HG03175 (cell line): ENCODE data around the gene RBMS3.
"Not testable (repeated sequence)": the region's sequence is repeated elsewhere in the genome, so short reads cannot be mapped to it uniquely, and the experiment has no call there.

Experiments
- ATAC-seq: cut with Tn5 transposase; IDR thresholded peaks from one replicate; pipeline ENCODE4 v1.9.1; 2021; ENCODE audit warnings: mild to moderate bottlenecking, moderate library complexity; ENCODE audit not compliant: unreplicated experiment

The RBMS3 gene

DNA sequence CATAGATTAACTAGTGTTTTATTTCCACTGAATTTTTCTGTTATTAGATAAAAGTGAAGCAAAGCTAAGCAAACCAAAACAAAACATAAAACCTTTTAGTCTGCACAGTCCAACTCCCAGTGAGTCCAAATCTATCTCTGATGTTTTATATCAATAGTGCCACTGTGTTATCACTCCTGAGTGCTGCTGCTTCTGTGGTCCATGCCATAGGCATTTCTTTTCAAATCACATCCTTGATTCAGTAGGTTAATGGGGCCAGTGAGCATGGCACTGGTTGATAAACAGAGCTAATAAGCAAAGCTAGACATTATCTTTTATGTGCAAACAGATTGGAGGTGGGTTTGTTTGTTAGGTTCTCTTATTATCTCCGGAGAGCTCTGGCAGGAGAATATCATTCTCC is 30.0 kb downstream of the RBMS3 start:
- ATAC-seq, result no peak

DNA sequence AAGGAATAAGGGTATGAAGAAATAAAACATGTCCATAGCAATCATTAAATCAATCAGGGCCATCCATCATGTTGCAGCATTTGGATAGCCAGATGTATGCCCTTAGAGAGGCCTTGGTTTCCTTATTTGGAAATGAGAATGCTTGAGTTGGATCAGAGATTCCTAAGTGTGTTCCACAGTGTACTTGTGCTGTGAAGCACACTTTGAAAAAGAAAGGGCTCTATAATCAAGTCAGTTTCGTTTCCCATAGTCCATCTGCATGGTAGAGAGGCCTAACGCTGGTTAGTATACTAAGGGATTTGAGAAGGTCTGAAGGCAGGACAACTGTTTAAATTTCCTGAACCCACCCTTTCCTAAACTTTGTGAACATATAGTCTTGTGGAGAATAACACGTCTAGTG is 30.9 kb downstream of the RBMS3 start:
- no peak for ATAC-seq

DNA sequence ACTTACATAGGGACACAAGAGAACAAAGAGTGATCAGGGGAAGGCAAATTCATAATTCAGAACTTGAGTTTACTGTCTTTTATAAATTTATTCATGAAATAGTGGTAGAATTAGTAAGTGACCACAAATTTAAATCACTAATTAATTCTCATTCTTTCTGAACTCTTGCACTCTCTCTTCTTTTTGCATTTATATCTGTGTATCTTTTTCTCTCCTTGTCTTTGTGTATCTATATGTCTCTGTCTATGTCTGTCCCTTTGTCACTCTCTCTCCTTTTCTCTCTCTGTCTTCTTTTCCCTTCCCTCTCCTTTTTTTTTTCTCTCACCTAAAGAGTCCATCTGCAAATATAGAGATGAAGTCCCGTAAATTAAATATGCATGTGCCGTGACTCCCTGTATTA is 31.5 kb downstream of the RBMS3 start:
- ATAC-seq, result no peak

DNA sequence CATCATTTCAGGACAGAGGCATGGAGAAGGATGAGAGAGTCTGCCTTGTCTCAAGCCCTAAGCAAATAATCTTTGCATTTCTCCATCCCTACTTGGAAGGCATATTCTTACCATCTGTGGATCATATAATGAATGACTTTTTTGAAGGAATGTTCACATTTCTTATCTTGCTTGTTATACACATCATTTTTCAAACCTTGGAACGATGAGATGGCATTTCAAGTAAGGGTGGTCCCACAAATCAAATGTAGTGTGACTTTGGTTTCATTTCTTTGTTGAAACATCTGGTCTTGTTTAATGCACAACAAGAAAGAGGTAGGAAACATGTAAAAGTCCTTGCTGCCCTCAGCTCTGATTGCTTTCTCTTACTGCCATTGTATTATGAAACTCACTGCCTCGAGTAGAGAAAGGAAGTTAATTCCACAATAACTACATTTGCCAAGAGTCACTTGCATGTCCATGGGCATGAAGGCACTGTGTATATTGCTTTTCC is 32.1 kb downstream of the RBMS3 start:
- no peak for ATAC-seq

DNA sequence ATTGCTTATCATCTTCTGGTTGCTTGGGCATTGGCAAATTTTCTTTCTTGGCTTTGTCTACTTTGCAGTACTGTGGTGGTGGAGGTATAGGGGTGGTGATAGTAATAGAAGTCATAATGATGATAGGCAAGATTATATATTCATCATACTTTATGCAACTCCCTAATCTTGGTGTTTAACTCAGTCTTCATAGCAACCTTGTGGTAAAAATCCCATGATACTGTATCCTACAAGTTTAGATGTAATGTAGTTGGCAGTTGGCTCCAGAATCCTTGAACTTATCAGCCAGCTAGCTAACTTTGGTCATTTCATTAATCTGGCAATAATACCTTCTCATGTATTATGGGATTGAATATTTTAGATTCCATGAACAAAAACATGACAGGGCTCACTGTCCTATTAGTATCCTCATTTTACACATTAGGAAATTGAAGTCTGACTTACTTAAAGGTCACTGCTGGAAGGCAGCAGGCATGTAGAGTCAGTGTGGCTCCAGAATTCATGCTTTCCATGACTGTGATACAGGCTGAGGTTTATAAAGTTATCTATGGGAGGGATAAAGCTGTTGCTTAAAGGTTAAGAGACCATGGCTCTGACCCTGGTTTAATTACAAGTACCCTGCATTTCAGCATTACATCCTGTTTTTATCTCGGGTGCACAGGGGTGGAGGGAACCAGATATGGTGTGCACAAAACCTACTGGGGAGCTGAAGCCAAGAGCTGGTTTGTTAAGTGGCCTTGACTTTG is 33.3 kb downstream of the RBMS3 start:
- no peak for ATAC-seq

DNA sequence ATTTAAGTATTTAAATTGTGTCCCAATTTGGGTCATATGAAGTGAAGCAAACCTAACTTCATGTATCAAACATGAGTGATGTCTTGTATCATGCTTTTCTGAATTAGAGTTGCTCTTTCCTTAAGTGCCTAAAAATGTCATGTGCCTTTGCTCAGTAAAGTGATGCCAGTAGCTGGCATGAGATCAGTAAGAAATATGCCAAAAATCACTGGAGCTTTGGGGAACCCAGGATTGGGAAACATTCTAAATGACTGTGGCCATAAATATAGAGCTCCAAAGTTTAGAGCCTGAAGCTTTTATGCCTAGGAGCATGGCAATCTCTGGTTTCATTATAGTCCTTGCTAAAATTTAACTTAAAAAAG is 33.8 kb downstream of the RBMS3 start:
- no peak for ATAC-seq

DNA sequence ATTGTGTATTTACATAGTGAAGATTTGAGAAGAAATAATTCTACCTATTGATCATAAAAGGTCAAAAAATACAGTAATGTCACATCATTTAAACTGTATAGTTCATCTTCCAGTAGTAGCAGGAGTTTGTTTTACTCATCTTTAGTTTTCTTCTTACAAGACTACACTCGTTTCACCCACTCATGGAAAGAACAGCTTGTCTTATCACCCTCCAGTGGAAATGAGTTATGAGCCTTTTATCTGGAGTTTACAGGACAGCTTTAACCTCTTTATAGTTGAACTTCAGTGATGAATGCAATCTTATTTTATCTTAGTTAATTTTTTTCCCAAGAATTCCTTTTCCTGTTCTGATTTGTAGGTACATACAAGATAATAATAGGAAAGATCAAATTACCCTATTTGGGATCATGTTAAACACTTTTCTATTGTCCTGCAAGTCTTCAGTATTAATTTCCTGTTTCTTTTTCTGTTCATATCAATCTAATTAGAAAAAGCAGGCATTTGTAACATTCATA is 36.8 kb downstream of the RBMS3 start:
- ATAC-seq, result no peak

DNA sequence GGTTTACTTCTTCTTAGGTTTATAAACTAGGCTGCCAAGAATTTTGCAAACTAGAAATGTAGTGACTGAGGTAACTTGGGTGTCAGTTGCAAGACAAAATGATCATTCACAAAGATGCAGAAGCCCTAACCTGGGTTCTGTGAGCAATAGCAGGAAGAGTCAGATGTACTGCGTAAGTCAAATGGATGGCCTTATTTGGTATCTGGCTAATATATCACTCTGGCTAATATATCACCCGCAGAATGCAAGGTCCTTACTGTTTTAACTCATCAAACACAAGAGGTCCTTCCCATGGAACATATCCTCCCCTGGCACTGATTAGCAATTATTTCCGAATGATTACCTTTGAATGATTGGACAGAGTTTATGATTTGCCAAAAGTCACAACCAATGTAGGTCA is 37.4 kb downstream of the RBMS3 start:
- ATAC-seq, result no peak

DNA sequence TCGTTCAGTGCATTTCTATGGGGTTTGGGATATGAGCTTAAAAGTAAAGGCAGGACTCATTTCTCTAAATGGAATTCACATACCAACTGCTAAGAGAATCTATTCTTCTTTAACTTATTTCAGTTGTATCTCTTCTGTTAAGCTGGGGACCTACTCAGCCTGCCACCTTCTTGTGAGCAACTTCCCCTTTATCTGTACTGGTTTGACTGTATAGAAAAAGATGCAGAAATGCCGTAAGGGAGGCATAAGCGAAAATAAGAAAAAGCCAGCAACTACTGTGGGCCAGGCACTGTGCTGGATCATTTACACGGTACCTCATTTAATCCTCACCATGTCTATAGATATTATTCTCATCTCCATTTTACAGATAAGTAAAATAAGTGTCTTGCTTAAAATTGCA is 38.4 kb downstream of the RBMS3 start:
- peak; percentile 78 for ATAC-seq

DNA sequence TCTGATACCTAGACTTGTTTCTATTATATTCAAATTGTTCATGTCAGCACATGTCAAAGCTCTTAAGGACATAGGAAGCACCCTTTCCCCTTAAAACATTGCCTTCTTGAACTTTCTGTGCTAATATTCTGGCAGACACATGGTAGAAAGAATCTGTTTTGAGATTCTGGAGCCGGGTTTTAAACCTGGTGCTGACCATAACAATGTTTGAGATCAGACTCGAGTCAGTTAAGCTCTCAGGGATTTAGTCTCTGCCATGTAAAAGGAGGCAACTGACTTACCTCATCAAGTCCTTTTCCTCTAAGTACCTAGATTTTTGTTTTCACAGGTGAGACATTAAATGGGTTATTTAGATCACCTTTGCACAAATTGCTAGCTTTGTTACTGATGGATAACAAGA is 38.9 kb downstream of the RBMS3 start:
- no peak for ATAC-seq

DNA sequence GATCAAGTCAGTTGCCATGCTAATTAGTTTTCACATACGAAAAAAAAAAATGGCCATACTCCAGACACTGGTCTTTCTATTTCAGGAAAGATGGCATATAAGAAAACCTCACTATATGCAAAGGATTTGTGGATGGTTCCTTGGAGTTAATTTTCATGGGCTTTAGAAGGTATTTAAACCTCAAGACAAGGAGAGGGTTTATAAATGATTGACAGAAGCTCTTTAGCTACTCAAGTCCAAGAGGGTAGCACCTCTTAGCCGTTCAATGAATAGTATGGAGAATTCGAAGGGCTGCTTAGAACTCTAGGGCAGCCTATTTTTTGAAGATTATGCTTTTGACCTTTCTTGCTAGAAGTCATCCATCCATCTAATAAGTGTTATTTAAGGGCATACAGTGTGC is 41.7 kb downstream of the RBMS3 start:
- no peak for ATAC-seq

DNA sequence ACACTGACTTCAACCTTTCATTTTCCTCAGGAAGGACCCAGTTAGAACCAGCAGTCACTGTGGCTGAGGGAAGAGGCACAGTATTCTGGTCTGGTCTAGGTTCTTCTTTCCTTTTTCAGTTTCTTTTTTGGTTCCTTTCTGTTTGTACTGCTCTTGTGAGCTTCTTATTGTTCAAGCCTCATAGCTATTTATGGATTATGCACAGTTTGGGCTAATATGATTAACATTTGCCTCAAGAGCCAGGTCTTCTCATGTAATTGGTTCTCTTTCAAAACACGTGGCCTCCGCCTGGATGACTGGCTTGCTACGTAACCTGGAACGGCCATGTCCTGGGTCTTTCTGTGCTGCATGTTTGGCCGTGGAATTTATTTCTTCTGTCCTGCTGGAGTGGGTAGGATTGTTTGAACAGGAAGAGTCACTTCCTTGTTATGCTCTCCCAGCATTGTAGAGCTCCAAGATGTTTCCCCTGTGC is 43.3 kb downstream of the RBMS3 start:
- ATAC-seq, result peak; percentile 94

DNA sequence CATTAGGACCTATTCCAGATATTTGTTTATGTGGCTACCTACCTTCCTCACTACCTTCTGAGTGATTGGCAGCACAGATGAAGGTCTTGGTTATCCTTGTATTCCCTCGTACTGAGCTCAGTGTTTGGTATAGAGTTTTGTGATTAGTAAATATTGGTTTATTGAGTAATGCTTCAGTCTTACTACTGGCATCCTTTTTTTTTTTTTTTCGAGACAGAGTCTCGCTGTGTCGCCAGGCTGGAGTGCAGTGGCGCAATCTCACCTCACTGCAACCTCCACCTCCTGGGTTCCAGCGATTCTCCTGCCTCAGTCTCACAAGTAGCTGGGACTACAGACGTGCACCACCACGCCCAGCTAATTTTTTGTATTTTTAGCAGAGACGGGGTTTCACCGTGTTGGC is 45.7 kb downstream of the RBMS3 start:
- not testable (repeated sequence) for ATAC-seq

DNA sequence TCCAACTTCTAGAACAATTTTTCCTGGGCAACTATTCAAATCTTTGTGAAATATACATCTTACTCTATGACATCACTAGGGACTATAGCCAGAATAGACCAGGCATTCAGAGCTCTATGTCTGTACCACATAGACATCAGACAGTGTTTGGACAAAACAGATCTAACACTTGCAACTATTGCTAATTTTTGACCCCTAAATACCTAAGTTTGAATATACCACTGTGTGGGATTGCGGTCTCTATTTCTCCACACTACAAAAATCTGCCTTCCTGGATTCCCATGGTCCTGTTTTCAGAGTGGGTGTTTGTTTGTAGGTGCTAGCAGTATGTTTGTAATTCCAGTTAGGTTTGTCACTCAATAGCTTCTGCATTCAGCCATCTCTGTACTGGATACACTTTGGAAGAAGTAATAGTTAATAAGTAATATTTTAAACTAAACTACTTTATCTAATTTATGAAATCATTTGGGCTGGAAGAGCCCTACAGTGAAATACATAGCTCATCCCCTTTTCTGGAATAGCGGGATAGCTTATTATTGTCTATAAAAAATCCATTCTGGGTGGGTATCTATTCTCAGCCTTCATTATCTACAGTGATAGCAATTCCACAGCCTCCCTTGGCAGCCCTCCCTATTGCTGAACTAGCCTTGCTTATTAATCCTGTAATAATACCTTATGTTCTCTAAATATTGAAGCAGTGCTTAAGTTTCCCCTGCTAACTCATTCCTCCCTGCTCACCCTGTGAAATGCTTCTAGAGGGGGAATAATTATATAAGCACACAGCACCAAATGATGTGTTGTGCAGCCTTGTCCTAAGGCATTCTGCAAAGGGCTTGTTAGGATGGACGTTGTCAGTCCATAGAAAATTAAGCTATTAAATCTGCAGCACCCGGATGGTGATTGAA is 49.4 kb downstream of the RBMS3 start:
- ATAC-seq, result no peak

DNA sequence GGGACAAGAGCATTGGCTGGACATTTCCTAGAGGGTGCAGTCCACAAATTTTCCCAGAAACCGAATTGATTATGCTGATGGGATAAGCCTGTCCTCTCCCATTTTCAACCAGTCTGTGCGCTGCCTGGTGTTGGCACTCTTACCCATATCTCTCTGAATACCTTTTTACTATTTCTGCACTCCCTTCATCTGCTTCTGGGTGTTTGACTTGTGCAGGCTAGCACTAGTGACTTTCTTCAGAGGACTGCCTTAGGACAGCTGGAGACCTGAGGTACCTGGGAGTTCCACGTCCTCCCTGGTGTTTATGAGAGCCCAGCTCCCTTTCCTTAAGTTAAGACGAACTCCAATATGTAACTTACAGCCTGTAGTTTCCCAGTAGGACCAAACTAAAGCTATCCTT is 50.2 kb downstream of the RBMS3 start:
- no peak for ATAC-seq

DNA sequence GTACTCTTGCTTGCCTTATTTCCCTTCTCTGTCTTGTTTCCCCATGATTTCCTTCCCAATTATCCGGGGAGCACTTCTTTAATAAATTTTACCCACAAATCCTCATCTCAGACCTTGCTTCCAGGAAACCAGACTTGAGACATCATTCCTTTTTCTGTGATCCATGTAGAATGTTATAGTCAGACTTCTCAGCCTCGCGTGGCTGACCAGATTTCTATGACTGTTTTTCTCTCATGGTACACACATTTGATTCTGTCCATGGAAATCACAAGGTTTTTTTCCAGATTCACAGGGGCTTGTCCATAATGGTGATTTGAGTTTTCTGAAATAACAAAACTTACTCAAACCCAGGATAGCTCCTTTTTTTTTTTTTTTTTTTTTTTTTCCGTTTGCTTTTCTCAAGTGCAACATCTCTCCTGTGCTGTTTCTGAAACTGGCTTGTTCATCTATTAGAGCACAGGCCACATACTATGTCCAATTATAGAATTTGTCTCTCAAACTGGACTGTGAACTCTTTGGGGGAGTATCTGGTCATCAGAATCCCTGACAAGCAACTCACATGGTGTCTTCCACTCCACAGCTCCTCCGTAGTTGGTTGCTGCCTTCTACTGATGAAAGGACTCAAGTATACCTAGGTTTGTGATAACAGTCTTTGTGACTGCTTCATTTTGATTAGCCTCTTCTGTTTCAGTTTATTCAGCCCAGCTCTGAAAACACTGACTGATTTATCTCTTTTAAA is 50.8 kb downstream of the RBMS3 start:
- ATAC-seq, result no peak

DNA sequence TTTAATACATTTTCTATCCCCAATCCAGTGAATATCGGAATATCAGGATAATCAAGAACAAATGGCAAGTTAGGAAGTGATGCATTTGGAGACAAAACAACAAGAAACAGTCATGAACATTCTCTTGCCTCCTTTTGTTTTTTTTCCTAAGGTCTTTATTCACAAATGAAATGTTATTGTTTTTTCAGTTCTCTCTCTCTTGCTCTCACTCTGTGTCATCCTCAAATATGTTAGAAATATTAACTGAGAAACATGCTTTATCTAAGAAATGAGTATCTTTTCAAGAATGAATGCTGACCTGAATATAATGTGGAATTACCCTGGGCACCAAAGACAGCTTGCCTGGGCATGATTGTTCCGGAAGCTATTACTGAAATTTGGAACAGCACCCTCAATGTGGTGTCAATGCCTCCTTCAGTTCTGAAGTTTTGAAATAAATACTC is 51.3 kb downstream of the RBMS3 start:
- ATAC-seq, result no peak

DNA sequence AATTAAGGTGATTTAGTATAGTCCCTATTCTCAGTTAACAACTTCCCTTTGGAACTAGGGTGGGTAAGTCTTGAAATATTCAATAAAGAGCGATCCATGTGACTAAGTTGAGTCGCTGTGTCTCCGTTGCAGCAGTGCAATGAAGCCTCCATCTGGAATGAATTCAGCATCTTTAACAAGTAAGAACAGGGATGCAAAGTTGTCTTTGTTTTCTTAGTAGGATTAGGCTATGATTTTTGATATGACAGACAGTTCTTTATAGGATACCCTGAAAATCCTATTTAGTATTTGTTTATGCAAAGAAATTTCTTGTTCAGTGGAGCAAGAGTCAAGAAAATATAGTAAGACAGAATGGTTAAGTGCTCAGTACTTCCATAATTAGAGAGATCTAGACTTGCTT is 52.7 kb downstream of the RBMS3 start:
- no peak for ATAC-seq

DNA sequence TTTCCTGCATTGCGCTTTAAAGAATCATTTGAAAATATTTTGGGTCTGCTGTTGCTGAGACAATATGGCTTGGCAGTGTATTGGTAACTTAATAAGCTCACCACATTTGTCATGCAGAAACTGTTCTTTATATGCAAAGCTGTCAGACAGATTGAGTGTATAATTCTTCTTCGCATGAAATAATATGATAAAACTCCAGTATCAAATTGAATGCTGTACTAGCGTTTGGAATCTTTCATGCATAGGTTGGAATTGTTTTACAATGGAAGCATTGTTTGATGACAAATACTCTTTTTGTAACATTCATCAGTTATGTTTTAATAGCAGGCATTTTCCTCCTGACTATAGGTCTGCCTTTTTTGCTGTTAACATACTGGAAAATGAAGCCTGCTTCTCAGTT is 53.8 kb downstream of the RBMS3 start:
- no peak for ATAC-seq

DNA sequence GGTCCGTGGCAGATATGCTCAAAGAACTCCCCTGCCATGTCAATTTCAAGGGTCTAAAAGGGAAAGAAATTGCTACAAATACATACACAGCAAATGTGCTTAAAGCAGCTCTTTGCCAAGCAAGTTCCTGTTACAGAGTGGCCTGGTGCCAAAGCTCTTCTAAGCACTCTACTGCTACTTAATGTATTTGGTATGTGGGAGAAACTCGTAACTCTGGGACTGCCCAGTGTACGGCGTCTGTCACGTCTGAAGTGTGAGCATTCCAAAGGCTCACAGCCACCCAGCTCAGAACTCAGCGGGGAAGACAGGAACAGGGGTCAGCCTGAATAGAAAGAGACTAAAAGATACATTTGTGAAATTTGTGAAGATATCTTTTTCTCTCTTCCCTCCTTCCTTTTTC is 54.6 kb downstream of the RBMS3 start:
- ATAC-seq, result no peak

DNA sequence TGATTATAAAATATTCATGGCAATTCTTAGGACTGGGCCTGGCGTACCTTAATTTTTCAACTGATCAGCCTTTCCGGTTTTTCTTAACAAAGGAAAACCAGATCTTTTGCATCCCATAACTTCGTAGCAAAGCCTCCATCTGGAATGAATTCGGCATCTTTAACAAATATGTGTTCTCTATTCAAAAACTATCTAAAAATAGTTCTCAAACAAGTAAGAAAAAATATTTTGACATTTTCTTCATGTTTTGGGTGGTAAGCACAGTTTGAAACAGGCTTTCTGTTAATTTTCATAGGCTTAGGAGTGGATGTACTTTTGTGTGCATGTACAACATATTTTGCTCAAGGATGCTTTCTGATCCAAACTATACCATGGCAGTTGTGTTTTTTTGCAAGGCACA is 55.1 kb downstream of the RBMS3 start:
- ATAC-seq, result no peak
